ENCODE measurements around the gene AKAP12. TPM values are rescaled to one million over a fixed set of nuclear protein-coding genes. Genes with fewer than 3 reads are reported as not detected.

The AKAP12 gene
- total and polyA plus RNA-seq, 12 donors = 10.8 to 46.1 (median 26.1) TPM

DNA sequence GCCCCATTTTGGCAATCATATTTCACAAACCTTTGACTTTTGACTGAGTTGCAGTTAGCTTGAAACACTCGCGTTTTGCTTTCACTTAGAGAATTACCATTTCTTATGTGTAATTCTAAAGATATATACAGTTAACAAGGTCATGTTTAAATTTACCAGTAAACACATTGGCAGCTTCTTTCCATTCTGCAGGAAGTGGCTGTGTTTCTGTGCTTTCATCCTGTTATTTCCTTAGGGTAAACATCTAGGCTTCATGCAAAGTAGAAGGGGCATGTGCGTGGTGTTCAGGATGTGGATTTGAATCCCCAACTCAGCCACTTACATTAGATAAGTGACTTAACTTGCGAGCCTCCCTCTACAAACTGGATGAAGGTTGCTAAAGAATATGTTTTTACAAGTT, 41.1 kb downstream of the AKAP12 start:
- Histone ChIP-seq H3K36me3 (replicated peaks in 1 of 2) (no peaks in the 10 kb centered on the region), H3K27ac (no peak overlapping the region), H3K4me3 (no peak overlapping the region), H3K4me1 (replicated peaks in 1 of 2) (no peaks in the 10 kb centered on the region), H3K27me3 (no peaks in the 10 kb centered on the region), H3K9me3 (replicated peaks in 1 of 3) (no peaks in the 10 kb centered on the region)
- TF ChIP-seq, protein P1, sequence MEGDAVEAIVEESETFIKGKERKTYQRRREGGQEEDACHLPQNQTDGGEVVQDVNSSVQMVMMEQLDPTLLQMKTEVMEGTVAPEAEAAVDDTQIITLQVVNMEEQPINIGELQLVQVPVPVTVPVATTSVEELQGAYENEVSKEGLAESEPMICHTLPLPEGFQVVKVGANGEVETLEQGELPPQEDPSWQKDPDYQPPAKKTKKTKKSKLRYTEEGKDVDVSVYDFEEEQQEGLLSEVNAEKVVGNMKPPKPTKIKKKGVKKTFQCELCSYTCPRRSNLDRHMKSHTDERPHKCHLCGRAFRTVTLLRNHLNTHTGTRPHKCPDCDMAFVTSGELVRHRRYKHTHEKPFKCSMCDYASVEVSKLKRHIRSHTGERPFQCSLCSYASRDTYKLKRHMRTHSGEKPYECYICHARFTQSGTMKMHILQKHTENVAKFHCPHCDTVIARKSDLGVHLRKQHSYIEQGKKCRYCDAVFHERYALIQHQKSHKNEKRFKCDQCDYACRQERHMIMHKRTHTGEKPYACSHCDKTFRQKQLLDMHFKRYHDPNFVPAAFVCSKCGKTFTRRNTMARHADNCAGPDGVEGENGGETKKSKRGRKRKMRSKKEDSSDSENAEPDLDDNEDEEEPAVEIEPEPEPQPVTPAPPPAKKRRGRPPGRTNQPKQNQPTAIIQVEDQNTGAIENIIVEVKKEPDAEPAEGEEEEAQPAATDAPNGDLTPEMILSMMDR (IDR thresholded peaks at IDR 0.05) = no peak
- no peak for TF ChIP-seq POLR2A (IDR thresholded peaks at IDR 0.05)
- 73 to 81% (median 77%) methylated on average over 4 of the region's 4 CpGs for WGBS, 4 donors
- intact Hi-C loops (cut with DNase I) = no loop called here
- no peak for DNase-seq

DNA sequence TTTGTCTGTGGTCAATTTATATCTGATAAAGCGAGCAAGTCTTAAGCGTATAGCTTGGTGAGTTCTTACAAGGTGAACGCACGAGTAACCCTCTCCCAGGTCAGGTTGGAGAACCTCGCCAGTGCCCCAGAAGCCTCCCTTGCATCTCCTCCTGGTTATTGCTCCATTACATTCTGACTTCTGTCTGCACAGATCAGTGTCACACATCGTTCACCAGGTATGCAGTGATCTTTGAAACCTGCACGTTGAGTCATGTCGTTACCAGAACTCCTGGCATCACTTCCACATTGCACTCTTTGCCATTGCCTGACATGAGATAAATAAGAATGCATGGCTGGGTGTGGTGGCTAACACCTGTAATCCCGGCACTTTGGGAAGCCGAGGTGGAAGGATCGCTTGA, 44.2 kb downstream of the AKAP12 start:
- H3K27me3 ChIP-seq = no peaks in the 10 kb centered on the region
- H3K4me1 ChIP-seq (replicated peaks in 1 of 2) = no peaks in the 10 kb centered on the region
- 91 to 93% (median 93%) methylated on average over 10 to 11 of the region's 11 CpGs for WGBS, 4 donors
- intact Hi-C loops (cut with DNase I) = no loop called here
- no peaks in the 10 kb centered on the region for H3K36me3 ChIP-seq (replicated peaks in 1 of 2)
- no peak overlapping the region for H3K4me3 ChIP-seq
- TF ChIP-seq, protein P1 (IDR thresholded peaks at IDR 0.05) = no peak
- no peak for TF ChIP-seq POLR2A (IDR thresholded peaks at IDR 0.05)
- no peak for DNase-seq
- H3K9me3 ChIP-seq (replicated peaks in 1 of 3) = no peaks in the 10 kb centered on the region
- no peak overlapping the region for H3K27ac ChIP-seq

DNA sequence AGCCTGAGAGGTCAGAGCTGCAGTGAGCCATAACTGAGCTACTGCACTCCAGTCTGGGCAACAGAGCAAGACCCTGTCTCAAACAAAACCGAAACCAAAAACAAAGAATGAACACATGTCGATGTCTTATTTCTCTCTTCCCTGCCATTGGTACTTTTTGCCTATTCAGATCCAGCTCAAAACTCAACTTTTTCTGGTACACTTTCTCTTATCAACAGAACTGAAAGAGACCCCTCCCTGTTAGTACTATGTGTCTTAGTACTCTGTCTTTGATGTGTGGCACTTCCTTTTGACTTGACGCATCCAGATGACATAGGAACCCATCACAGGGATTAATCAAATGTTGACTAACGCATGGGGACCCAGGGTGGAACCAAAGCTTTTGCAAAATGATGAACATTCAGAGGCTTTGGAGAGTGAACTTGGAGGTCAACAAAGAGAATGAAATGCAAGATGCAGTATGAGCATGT, 44.8 kb downstream of the AKAP12 start:
- 49 to 65% (median 56%) methylated on average over 4 of the region's 4 CpGs for WGBS, 4 donors
- Histone ChIP-seq H3K9me3 (replicated peaks in 1 of 3) (no peaks in the 10 kb centered on the region), H3K27me3 (no peaks in the 10 kb centered on the region), H3K4me1 (replicated peaks in 1 of 2) (no peaks in the 10 kb centered on the region), H3K4me3 (no peak overlapping the region), H3K36me3 (replicated peaks in 1 of 2) (no peaks in the 10 kb centered on the region), H3K27ac (peak overlapping the region in 2 of 5 donors; percentile 22 to 78)
- no peak for DNase-seq
- intact Hi-C loops (cut with DNase I) = no loop called here
- TF ChIP-seq POLR2A (IDR thresholded peaks at IDR 0.05) = no peak
- TF ChIP-seq, protein P1 (IDR thresholded peaks at IDR 0.05) = no peak

DNA sequence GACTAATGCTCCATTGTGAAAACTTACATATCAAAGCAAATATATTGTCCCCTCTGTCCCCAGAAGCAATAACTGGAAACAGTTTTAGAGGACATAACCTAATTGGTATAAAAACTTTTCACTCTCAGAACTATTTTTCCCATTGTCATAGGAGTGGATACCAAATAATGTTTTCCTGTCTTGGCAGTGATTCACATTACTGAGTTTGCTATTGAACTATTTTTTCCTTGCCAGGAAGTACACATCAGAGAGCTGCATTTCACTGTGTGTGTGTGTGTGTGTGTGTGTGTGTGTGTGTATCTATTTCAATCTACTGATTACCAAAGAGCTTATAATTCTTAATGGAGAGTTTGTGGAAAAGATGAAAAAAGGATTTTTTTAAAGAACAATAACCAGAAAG, 45.4 kb downstream of the AKAP12 start:
- no peaks in the 10 kb centered on the region for H3K27me3 ChIP-seq
- DNase-seq = peak in 2 of 7 donors; percentile 10 to 33
- H3K9me3 ChIP-seq (replicated peaks in 1 of 3) = no peaks in the 10 kb centered on the region
- H3K36me3 ChIP-seq (replicated peaks in 1 of 2) = no peaks in the 10 kb centered on the region
- TF ChIP-seq, protein P1 (IDR thresholded peaks at IDR 0.05) = no peak
- TF ChIP-seq POLR2A (IDR thresholded peaks at IDR 0.05) = no peak
- H3K4me3 ChIP-seq = no peak overlapping the region
- no peaks in the 10 kb centered on the region for H3K4me1 ChIP-seq (replicated peaks in 1 of 2)
- intact Hi-C loops (cut with DNase I) = no loop called here
- peak overlapping the region in 2 of 5 donors; percentile 22 to 78 for H3K27ac ChIP-seq
